Endodermal cell (in vitro differentiated cells): Measurements from ENCODE around the gene ABRACL. TPM values are rescaled to one million over a fixed set of nuclear protein-coding genes. Genes with fewer than 3 reads are reported as not detected.

Experiments used
- DNase-seq: peaks from one replicate; pipeline ENCODE4 v3.0.0-alpha.2; 2017
- H3K27ac ChIP-seq: 2 replicates; pipeline ENCODE4 v1.5.1; 2013; ENCODE audit warnings: mild to moderate bottlenecking, low read depth, low read length, moderate library complexity
- H3K27me3 ChIP-seq: 2 replicates; pipeline ENCODE4 v1.6.1; 2013; ENCODE audit warnings: mild to moderate bottlenecking, low read length, moderate library complexity; ENCODE audit not compliant: insufficient read depth, control insufficient read depth, poor library complexity, severe bottlenecking
- H3K36me3 ChIP-seq: 2 replicates; pipeline ENCODE4 v1.7.0; 2013; ENCODE audit warnings: mild to moderate bottlenecking, low read length, moderate library complexity; ENCODE audit not compliant: control insufficient read depth, insufficient read depth
- H3K4me1 ChIP-seq: one replicate; pipeline ENCODE4 v1.7.0; 2013; ENCODE audit warnings: low read length; ENCODE audit not compliant: control insufficient read depth, insufficient read depth
- H3K4me3 ChIP-seq: 2 replicates; pipeline ENCODE4 v1.5.1; 2013; ENCODE audit warnings: mild to moderate bottlenecking, low read length, moderate library complexity
- H3K9ac ChIP-seq: 2 replicates; pipeline ENCODE4 v1.6.1; 2013; ENCODE audit warnings: mild to moderate bottlenecking, low read length, moderate library complexity; ENCODE audit not compliant: poor library complexity, severe bottlenecking; ENCODE audit errors: extremely low read depth
- H3K9me3 ChIP-seq: 2 replicates; pipeline ENCODE4 v1.6.1; 2013; ENCODE audit warnings: mild to moderate bottlenecking, low read length, moderate library complexity; ENCODE audit not compliant: control insufficient read depth
- H3K27ac Mint-ChIP-seq: 2 replicates; pipeline ENCODE4 v1.8.0; 2020; ENCODE audit warnings: mixed read lengths
- H3K27me3 Mint-ChIP-seq: 2 replicates; pipeline ENCODE4 v1.8.0; 2021; ENCODE audit warnings: mild to moderate bottlenecking, mixed read lengths; ENCODE audit not compliant: insufficient read depth
- H3K36me3 Mint-ChIP-seq: 2 replicates; pipeline ENCODE4 v1.8.0; 2020; ENCODE audit warnings: low read depth, mixed read lengths
- H3K4me1 Mint-ChIP-seq: 2 replicates; pipeline ENCODE4 v1.8.0; 2020; ENCODE audit warnings: mixed read lengths
- H3K4me3 Mint-ChIP-seq: 2 replicates; pipeline ENCODE4 v1.8.0; 2020; ENCODE audit warnings: mild to moderate bottlenecking, moderate library complexity, mixed read lengths
- H3K9me3 Mint-ChIP-seq: 2 replicates; pipeline ENCODE4 v1.8.0; 2020; ENCODE audit warnings: mild to moderate bottlenecking, mixed read lengths
- WGBS, 2 experiments: methylation state at CpG; one replicate each; pipeline versions ENCODE4 v1.1.5 to v1.1.7; 2013; ENCODE audit warnings: missing lambda C conversion rate in 2 of 2, mixed read lengths in 1 of 2; ENCODE audit not compliant: insufficient coverage in 1 of 2, insufficient read length in 1 of 2; 5-methylcytosine and 5-hydroxymethylcytosine counted together
- total RNA-seq, 2 donors: library from RNA; stranded (reverse); fragmentation: NEBNext Ultra II Directional in 1 of 2; extraction: Animal tissue kit (Norgen Biotek cat#: 25700) in 1 of 2; gene quantifications; 2 replicates in 1 of 2; 3 replicates in 1 of 2; pipeline ENCODE4 v1.2.1, GENCODE V29; 2021
- TF ChIP-seq, protein P1 (sequence below): fragments of 200-600 bp; sonication (generic); conservative IDR thresholded peaks from 2 replicates; pipeline ENCODE4 v1.5.0; 2021; ENCODE audit warnings: antibody characterized with exemption, mild to moderate bottlenecking

Gene ABRACL
- total RNA-seq, 2 donors from 2014 or later = 24.7 to 45.8 TPM

DNA sequence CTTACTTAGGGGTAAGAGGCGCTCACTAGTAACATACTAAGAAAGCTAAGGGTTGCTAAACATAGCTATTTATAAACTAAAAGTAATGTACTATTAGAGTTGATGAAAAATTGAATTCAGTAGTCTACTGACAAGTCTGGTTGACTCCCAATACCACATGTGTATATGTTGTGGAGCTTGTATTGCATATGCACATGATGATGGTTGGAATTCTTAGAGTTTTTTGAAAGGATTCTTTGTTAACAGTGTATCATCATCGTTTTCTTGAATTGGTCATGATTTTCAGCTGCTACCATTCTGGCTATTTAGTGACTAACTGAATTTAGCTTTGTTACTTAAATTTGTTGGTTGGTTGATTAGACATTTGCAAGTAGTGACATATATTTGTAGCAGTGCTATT is 27.2 kb downstream of the ABRACL start:
- H3K9ac ChIP-seq = no peak overlapping the region
- Mint-ChIP-seq H3K27ac (no peak overlapping the region), H3K9me3 (no peaks in the 10 kb centered on the region), H3K36me3 (no peaks in the 10 kb centered on the region), H3K27me3 (peaks cover 2% of the 10 kb centered on the region), H3K4me3 (no peak overlapping the region), H3K4me1 (no peaks in the 10 kb centered on the region)
- DNase-seq = no peak
- TF ChIP-seq, protein P1, sequence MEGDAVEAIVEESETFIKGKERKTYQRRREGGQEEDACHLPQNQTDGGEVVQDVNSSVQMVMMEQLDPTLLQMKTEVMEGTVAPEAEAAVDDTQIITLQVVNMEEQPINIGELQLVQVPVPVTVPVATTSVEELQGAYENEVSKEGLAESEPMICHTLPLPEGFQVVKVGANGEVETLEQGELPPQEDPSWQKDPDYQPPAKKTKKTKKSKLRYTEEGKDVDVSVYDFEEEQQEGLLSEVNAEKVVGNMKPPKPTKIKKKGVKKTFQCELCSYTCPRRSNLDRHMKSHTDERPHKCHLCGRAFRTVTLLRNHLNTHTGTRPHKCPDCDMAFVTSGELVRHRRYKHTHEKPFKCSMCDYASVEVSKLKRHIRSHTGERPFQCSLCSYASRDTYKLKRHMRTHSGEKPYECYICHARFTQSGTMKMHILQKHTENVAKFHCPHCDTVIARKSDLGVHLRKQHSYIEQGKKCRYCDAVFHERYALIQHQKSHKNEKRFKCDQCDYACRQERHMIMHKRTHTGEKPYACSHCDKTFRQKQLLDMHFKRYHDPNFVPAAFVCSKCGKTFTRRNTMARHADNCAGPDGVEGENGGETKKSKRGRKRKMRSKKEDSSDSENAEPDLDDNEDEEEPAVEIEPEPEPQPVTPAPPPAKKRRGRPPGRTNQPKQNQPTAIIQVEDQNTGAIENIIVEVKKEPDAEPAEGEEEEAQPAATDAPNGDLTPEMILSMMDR = no peak
- H3K4me1 ChIP-seq = no peaks in the 10 kb centered on the region
- 86 to 98% methylated on average over 1 to 2 of the region's 2 CpGs for WGBS, 2 experiments
- no peaks in the 10 kb centered on the region for H3K9me3 ChIP-seq
- H3K4me3 ChIP-seq = no peak overlapping the region
- H3K27ac ChIP-seq = no peak overlapping the region
- H3K36me3 ChIP-seq = no peaks in the 10 kb centered on the region
- no peaks in the 10 kb centered on the region for H3K27me3 ChIP-seq

DNA sequence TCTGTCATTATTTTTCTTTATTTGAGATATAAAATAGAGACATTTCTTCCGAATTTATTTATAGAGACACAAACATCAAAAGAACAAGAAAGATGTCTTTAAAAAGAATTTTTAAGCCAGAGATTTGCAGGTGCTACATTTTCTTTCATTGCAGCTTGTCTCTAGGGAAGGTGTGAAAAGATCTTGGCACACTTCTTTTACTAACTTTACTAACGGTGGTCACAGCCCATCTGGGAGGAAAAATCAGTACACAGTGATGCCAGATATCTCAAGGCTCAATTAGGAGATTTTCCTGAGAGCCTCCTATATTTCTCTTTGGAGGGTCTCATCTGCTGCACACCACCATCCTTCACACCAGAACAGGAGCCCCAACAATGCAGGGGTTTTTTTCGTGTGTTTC is 29.5 kb downstream of the ABRACL start:
- Mint-ChIP-seq H3K36me3 (no peaks in the 10 kb centered on the region), H3K9me3 (no peaks in the 10 kb centered on the region)

DNA sequence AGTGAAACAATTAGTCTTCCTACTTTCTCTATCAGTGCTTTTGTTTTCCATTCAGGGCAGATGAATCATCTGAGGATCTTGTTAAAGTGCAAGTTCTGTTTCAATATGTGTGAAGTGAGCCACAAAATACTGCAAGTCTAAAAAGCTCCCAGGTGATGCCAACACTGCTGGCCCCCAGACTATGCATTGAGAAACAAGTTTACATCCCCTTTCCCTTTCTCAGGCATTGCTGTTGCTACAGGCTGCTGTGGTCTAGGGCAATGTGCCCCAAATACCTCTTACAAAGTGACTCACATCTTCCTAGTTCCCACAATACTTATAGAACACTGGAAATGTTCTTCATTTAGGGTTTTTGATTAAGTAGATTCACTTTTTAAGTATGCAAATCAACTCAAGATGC is 31.8 kb downstream of the ABRACL start:
- Histone ChIP-seq H3K27ac (no peak overlapping the region), H3K9me3 (no peaks in the 10 kb centered on the region), H3K4me3 (no peak overlapping the region), H3K4me1 (no peaks in the 10 kb centered on the region), H3K9ac (no peak overlapping the region), H3K36me3 (no peaks in the 10 kb centered on the region), H3K27me3 (no peaks in the 10 kb centered on the region)
- Mint-ChIP-seq H3K9me3 (no peaks in the 10 kb centered on the region), H3K4me1 (no peaks in the 10 kb centered on the region), H3K27me3 (peaks cover 2% of the 10 kb centered on the region), H3K27ac (no peak overlapping the region), H3K4me3 (no peak overlapping the region), H3K36me3 (no peaks in the 10 kb centered on the region)
- TF ChIP-seq, protein P1 = no peak
- DNase-seq = no peak

More for the DNA sequence above, 29.5 kb downstream of the ABRACL start:
- no peak overlapping the region for H3K4me3 Mint-ChIP-seq
- H3K36me3 ChIP-seq = no peaks in the 10 kb centered on the region
- H3K27me3 Mint-ChIP-seq = peaks cover 2% of the 10 kb centered on the region
- no peaks in the 10 kb centered on the region for H3K9me3 ChIP-seq
- TF ChIP-seq, protein P1 = no peak
- no peak overlapping the region for H3K9ac ChIP-seq
- no peaks in the 10 kb centered on the region for H3K27me3 ChIP-seq
- H3K4me3 ChIP-seq = no peak overlapping the region
- no peak overlapping the region for H3K27ac ChIP-seq
- no peak for DNase-seq
- no peaks in the 10 kb centered on the region for H3K4me1 ChIP-seq
- 88 to 93% methylated on average over 1 to 3 of the region's 3 CpGs for WGBS, 2 experiments
- no peaks in the 10 kb centered on the region for H3K4me1 Mint-ChIP-seq
- H3K27ac Mint-ChIP-seq = no peak overlapping the region
